Measurements from ENCODE around the gene ST6GALNAC6.
"Not testable (repeated sequence)": the region's sequence is repeated elsewhere in the genome, so short reads cannot be mapped to it uniquely, and the experiment has no call there.

The ST6GALNAC6 gene

GRCh38 chr9:127870887-127871286, 28.5 kb downstream of the ST6GALNAC6 start:
- DNase-seq: no peak

- DNase-seq: not testable (repeated sequence)
These were observed 29.3 kb downstream of the ST6GALNAC6 start for GRCh38 chr9:127870153-127870491.

GRCh38 chr9:127869310-127870152, 29.9 kb downstream of the ST6GALNAC6 start:
- DNase-seq: peak; percentile 16

- DNase-seq: no peak
These were observed 31.0 kb downstream of the ST6GALNAC6 start for GRCh38 chr9:127868278-127868902.

DNA sequence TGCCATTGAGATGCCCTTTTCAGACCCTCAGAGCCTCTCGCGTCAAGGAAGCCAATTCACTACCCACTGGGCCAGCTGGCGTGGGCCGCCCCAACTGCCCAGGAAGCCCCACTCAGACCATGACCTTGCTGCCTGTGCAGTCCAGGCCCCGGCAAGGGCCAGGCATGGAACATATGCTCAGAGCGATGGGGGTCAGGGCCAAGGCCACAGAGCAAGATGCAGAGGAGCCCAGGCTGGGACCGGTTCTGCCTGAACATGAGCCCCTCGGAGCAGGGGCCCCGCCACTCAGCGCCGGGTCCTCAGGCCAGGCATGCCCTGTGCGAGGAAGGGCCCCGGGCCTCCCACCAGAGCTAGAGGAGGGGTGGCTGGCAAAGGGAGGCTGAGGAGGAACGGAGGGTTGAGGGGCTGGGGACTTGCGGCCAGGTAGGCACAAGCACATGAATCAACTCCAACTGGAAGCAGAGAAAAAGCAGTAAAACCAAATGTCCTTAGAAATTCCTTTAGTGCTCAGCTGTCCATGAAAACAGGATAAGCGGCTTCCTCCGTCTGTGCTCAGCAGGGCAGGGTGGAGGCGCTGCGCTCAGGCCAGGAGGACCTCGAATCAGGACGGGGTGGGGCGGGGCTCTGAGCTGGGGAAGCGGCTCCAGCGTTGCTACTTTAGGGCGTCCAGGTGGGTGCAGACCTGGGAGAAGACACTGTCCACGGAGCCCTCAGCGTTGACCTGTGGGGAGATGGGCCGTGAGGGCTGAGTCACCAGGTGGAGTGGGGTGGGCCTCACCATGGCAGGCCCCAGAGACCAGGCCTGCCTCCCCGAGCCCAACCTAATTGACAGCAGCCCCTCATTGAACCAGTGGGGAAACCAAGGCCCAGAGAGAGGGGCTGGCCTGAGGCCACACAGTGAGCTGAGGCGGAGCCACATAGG, 31.8 kb downstream of the ST6GALNAC6 start:
- no peak for DNase-seq

DNA sequence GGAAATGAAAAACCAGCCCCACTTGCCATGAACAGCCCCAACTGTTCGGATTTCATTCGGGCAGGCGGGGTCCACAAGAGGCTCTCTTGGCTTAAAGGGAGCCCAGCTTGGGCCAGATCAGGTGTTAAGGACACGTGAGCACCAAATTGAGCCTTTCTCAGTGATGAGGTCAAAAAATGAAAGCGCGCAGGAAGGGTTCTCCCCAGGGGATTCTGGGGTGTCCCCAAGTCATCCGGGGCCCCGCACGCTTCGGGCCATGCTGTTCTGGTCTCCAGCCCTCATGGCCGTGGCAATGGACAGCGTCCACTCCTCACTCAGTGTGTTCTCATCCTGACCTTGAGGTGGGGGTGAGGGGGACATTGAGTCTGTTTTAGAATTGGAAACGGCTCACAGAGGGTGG, 32.9 kb downstream of the ST6GALNAC6 start:
- no peak for DNase-seq

GRCh38 chr9:127865645-127866464, 33.5 kb downstream of the ST6GALNAC6 start:
- no peak for DNase-seq

DNA sequence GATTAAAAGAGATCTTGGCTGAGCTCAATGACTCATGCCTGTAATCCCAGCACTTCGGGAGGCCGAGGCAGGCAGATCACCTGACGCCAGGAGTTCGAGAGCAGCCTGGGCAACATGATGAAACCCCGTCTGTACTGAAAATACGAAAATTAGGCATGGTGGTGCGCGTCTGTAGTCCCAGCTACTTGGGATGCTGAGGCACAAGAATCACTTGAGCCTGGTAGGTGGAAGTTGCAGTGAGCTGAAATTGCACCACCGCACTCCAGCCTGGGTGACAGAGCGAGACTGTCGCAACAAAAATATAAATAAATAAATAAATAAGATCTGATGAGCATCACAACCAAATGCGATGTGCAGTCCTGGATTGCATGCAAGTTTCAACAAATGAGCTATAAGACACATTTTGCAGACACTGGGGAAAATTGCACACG, 36.2 kb downstream of the ST6GALNAC6 start:
- no peak for DNase-seq

GRCh38 chr9:127862075-127863011, 37.1 kb downstream of the ST6GALNAC6 start:
- DNase-seq: no peak

GRCh38 chr9:127860779-127861178, 38.6 kb downstream of the ST6GALNAC6 start:
- DNase-seq: no peak

DNA sequence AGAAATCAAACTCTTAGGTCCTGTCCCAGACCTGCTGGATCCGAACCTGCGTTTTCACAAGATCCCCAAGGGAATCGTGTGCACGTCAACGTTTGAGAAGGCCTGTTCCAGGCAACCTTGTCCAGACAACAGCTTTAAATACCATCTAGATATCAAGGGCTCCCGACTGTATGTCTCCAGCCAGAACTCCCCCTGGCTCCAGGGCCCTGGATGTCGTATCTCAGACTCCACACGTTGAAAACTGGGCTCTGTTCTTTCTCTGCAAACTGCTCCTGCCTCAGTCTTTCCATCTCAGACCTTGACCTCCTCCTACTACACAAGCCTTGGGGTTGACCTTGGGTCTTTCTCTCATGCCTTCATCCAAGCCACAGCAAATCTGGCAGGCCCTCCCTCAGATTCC, 39.1 kb downstream of the ST6GALNAC6 start:
- no peak for DNase-seq

DNA sequence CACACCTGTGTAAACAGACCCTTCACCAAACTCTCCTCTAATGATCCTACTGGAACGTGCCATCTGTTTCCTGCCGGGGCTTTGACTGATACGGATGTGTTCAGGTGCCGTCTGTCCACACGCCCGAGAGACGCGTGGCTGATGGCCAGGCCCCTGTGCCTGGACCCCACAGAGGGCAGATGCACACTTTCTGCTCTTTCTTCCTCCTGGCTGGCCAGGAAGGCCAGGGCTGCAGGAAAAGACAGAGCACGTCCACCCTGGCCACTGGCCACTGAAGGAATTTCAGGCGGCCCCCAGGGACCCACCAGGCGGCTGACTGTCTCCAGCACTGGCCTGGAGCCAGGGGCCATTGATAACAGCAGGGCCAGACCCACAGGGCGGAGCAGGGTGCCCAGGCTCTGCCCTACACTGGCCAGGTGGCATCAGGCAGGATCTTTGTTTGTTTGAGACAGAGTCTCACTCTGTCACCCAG, 41.3 kb downstream of the ST6GALNAC6 start:
- DNase-seq: peak; percentile 27

- DNase-seq: no peak
These were observed 42.1 kb downstream of the ST6GALNAC6 start for GRCh38 chr9:127857278-127857677.

DNA sequence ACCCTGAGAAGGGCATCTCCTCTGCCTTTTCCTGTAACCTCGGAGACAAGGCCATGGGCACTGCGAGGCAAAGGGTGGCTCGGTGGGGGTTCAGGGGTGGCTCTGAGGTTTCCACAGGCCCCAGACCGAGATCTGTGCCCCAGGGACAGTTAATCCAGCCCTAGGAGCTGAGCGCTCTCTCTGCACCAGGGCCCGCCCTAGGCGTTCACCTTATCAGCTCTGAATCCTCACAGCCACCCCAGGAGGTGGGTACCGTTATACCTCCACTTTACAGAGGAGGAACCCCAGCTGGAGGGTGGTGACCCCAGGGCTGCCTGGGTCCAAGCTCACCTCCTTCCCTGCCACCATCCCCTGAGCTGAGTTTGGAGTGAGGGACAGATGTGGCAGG, 42.7 kb downstream of the ST6GALNAC6 start:
- DNase-seq: no peak

- no peak for DNase-seq
These were observed 43.2 kb downstream of the ST6GALNAC6 start for GRCh38 chr9:127856094-127856728.

GRCh38 chr9:127855522-127855921, 43.9 kb downstream of the ST6GALNAC6 start:
- no peak for DNase-seq

GRCh38 chr9:127854960-127855359, 44.4 kb downstream of the ST6GALNAC6 start:
- DNase-seq: no peak

DNA sequence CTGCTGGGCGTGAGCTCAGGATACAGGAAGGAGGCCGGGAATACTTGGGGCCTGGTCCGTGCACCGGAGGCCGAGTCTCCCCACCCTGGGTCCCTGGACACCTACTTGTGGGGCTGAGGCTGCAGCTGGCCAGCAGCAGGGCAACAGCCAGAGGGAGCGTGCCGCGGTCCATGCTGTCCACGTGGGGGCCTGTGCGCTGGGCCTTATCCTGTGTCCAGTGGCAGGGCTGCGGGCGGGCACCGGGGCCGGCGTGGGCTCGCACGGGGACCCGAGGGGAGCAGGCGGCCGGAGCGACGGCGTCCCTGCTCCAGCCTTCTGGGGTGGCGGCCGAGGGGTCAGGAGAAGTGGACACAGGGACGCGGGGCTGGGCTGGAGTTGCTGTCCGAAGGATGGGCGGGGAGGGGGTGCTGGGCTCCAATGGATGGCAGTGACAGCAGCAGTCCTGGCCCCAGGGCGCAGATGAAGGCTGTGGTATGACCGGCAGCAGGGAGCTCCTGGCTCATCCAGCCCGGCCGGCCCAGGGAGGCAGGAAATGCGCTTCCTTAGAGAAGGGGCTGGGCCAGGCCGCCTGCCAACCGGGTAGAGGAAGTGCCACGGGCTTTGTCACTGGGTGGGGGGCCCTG, 45.1 kb downstream of the ST6GALNAC6 start, which contains the start of gene ENG:
Gene ENG (minus strand): TSS at position 475 of the 623 bp plus-strand sequence. CDS start 303 bp downstream, at position 172.
- DNase-seq: no peak

DNA sequence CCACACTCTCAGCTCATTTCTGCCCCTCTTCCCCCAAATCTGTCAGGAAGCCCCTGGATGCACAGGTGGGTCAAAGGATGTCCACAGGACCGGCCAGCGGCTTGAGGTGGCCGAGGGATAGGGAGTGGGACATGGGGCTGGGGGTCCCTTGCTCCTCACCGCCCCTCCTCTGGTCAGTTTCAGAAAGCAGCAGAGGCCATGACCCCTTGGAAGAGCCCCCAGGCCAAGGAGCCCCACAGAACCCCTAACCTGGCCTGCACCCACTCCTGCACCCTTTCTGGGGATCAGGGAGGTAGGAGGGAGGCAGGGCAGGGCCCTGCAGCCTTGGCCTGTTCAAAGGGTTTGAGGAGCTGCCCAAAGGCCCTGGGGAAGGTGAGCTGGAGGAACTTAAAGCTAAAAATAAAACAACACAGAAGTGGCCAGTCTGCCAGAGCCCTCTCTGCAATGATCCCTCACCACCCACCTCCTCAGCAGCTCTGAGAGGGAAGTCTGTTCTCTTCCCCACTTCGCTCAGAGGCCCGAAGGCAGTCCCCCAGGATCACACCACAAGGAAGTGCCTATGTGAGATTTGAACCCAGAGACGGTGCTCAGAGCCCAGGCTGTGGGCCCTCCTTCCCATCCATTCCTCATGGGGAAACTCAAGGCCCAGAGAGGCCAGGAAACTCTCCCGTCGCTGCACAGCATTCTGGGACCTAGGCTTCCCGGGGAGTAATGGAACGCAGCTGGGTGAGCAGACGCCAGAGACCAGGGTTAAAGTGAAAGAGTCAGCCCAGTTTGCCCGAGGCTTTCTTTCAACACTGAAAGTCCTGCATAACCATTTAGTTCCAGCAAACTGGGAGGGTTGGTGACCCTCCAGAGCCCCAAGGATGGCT, 45.9 kb downstream of the ST6GALNAC6 start:
- DNase-seq: no peak

All from NCI-H1694 treated with DMSO at 0.1 percent for 48 hours (cell line).